DND-41 (cell line): ENCODE measurements around the gene PM20D1.

Source experiments
- ATAC-seq: fragments of 200-7000 bp; cut with Tn5 transposase; 3 replicates; pipeline ENCODE4 v1.9.1; 2021; ENCODE audit warnings: low read depth; ENCODE audit not compliant: insufficient read depth
- DNase-seq: peaks from one replicate; pipeline ENCODE4 v3.0.0-alpha.2; 2020
- H2AFZ ChIP-seq: 2 replicates; pipeline ENCODE4 v1.6.0; 2012; ENCODE audit warnings: low read depth, low read length
- H3K27ac ChIP-seq: 2 replicates; pipeline ENCODE4 v1.5.1; 2012; ENCODE audit warnings: low read length, inconsistent platforms
- H3K27me3 ChIP-seq: fragments of 200-600 bp; sonication (generic); 2 replicates; pipeline ENCODE4 v1.6.0; 2012; ENCODE audit warnings: low read length, mild to moderate bottlenecking, inconsistent platforms; ENCODE audit not compliant: insufficient read depth, poor library complexity
- H3K36me3 ChIP-seq: 2 replicates; pipeline ENCODE4 v1.5.1; 2012; ENCODE audit warnings: low read length, inconsistent platforms; ENCODE audit not compliant: insufficient read depth
- H3K4me1 ChIP-seq: 2 replicates; pipeline ENCODE4 v1.5.1; 2012; ENCODE audit warnings: mild to moderate bottlenecking, low read length; ENCODE audit not compliant: insufficient read depth
- H3K4me2 ChIP-seq: 2 replicates; pipeline ENCODE4 v1.6.0; 2012; ENCODE audit warnings: mild to moderate bottlenecking, moderate library complexity, low read length, inconsistent platforms; ENCODE audit not compliant: insufficient read depth
- H3K4me3 ChIP-seq, 2 experiments: fragments of 200-600 bp in 1 of 2; shearing (Covaris generic) in 1 of 2; 2 replicates each; pipeline ENCODE4 v1.5.1; 2012 to 2016; ENCODE audit warnings: inconsistent platforms in 2 of 2, low read length in 2 of 2, mild to moderate bottlenecking in 2 of 2, low read depth in 1 of 2, moderate library complexity in 1 of 2
- H3K79me2 ChIP-seq: 2 replicates; pipeline ENCODE4 v1.6.0; 2012; ENCODE audit warnings: low read length, inconsistent platforms; ENCODE audit not compliant: insufficient read depth
- H3K9ac ChIP-seq: 2 replicates; pipeline ENCODE4 v1.6.0; 2012; ENCODE audit warnings: low read depth, mild to moderate bottlenecking, inconsistent platforms, low read length, moderate library complexity
- H3K9me3 ChIP-seq: 2 replicates; pipeline ENCODE4 v1.5.1; 2012; ENCODE audit warnings: low read length, moderate library complexity, mild to moderate bottlenecking, inconsistent platforms; ENCODE audit not compliant: insufficient read depth, severe bottlenecking
- H4K20me1 ChIP-seq: 2 replicates; pipeline ENCODE4 v1.6.0; 2012; ENCODE audit warnings: low read length; ENCODE audit not compliant: insufficient read depth
- EZH2 ChIP-seq: IDR thresholded peaks from 3 replicates; pipeline ENCODE4 v1.6.1; 2012; ENCODE audit warnings: borderline replicate concordance, low read depth, mild to moderate bottlenecking, moderate library complexity, low read length, inconsistent platforms; ENCODE audit not compliant: severe bottlenecking
- TF ChIP-seq, protein P1 (sequence below): IDR thresholded peaks from 2 replicates; pipeline ENCODE4 v1.5.1; 2012; ENCODE audit warnings: borderline replicate concordance, low read length, moderate library complexity, mild to moderate bottlenecking; ENCODE audit not compliant: poor library complexity, severe bottlenecking; ENCODE audit errors: extremely low read depth

PM20D1 gene

DNA sequence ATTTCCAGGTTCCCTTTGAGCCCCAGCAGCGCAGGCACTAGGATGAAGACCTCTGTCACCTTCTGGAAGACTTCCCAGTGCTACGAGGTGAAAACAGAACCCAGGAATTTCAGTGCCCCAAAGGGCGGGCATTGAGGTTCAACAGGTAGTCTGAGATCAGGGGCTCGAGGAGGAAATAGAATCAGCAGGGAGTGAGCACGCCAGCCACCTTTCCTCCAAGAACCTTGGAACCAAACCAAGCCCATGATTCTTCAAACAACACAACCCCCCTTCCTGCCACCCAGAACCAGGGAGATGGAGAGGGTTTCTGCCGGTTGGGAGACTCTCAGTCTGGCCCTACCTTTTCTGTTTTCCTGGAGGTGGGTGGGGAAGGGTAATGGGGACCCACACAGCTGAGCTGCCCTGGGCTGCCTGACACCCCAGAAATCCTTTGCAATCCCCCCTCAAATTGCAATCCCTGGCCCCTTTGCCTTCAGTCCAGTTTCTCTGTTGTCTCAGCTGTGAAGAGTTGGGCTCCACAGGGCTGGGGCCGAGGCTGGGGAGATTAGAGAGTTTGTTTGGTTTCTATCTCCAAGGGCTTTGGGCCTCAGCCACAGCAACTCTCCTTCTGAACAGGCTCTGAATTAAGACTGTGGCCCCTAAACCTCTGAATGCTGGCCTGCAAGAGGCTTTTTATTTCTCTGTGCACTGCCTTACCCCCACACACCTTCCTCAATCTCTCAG is 48.8 kb downstream of the PM20D1 start:
- no peaks in the 10 kb centered on the region for H3K27me3 ChIP-seq
- ATAC-seq: no peak
- H3K27ac ChIP-seq: no peak overlapping the region
- TF ChIP-seq EZH2: no peak
- TF ChIP-seq, protein P1, sequence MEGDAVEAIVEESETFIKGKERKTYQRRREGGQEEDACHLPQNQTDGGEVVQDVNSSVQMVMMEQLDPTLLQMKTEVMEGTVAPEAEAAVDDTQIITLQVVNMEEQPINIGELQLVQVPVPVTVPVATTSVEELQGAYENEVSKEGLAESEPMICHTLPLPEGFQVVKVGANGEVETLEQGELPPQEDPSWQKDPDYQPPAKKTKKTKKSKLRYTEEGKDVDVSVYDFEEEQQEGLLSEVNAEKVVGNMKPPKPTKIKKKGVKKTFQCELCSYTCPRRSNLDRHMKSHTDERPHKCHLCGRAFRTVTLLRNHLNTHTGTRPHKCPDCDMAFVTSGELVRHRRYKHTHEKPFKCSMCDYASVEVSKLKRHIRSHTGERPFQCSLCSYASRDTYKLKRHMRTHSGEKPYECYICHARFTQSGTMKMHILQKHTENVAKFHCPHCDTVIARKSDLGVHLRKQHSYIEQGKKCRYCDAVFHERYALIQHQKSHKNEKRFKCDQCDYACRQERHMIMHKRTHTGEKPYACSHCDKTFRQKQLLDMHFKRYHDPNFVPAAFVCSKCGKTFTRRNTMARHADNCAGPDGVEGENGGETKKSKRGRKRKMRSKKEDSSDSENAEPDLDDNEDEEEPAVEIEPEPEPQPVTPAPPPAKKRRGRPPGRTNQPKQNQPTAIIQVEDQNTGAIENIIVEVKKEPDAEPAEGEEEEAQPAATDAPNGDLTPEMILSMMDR: no peak
- no peak for DNase-seq
- H2AFZ ChIP-seq: no peak overlapping the region
- no peaks in the 10 kb centered on the region for H3K9me3 ChIP-seq
- H3K9ac ChIP-seq: no peak overlapping the region
- peaks cover 25% of the 10 kb centered on the region for H3K79me2 ChIP-seq
- H4K20me1 ChIP-seq: peaks cover 20% of the 10 kb centered on the region
- H3K4me2 ChIP-seq: no peak overlapping the region
- H3K4me1 ChIP-seq: peaks cover 13% of the 10 kb centered on the region
- H3K36me3 ChIP-seq: peaks cover 62% of the 10 kb centered on the region
- H3K4me3 ChIP-seq: no peak overlapping the region

DNA sequence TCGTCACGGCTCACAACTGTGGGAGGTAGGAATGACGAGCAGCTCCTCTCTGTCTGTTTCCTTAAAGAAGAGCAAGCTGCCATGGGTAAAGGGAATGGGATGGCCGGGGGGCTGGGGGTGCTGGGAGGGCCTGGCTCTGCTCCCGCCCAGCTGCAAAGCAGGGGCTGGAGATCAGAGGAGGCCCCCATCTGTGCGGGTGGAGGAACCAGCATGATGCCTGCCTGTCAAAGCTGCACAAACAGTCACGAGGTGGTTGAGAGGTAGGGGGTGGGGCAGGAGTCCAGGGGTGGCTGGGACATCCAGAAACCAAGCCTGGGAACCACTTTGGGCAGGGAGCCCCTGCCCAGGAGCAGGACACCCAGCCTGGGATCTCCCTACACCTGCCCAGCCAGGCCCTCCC is 49.5 kb downstream of the PM20D1 start:
- H3K79me2 ChIP-seq: peaks cover 18% of the 10 kb centered on the region
- no peaks in the 10 kb centered on the region for H3K27me3 ChIP-seq
- TF ChIP-seq, protein P1: no peak
- TF ChIP-seq EZH2: no peak
- no peak overlapping the region for H3K4me3 ChIP-seq
- H3K36me3 ChIP-seq: peaks cover 65% of the 10 kb centered on the region
- ATAC-seq (no peak), DNase-seq (no peak)
- no peak overlapping the region for H3K27ac ChIP-seq
- no peak overlapping the region for H3K4me2 ChIP-seq
- H4K20me1 ChIP-seq: peaks cover 14% of the 10 kb centered on the region
- H3K9me3 ChIP-seq: no peaks in the 10 kb centered on the region
- no peak overlapping the region for H3K9ac ChIP-seq
- H3K4me1 ChIP-seq: peaks cover 6% of the 10 kb centered on the region
- H2AFZ ChIP-seq: no peak overlapping the region

DNA sequence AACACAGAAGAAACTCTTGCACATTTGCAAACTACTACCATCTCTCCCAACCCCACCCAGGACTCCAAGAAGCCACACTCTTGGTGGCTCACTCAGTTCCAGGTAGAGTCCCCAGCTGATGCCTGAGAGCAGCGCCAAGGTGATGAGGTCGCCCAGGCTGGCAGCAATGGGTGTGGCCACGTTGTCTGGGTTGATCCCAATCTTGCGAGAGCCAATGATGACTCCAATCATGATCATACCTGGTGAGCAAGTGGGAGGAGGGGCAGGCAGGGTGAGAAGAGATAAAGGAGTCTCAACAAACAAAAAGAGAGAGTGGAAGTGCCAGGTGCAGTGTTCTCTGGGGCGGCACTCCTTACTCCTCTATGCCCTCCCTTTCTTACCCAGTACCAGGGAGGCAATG is 51.4 kb downstream of the PM20D1 start:
- peaks cover 68% of the 10 kb centered on the region for H3K36me3 ChIP-seq
- ATAC-seq: no peak
- TF ChIP-seq EZH2: no peak
- TF ChIP-seq, protein P1: no peak

More for the DNA sequence above, 51.4 kb downstream of the PM20D1 start:
- peaks cover 2% of the 10 kb centered on the region for H4K20me1 ChIP-seq
- H3K27me3 ChIP-seq: no peaks in the 10 kb centered on the region
- no peak overlapping the region for H3K4me2 ChIP-seq
- H3K79me2 ChIP-seq: 0 out of 2 replicates have a peak, but pooled peaks cover under 1% of the 10 kb centered on the region
- H3K27ac ChIP-seq: no peak overlapping the region
- no peak overlapping the region for H2AFZ ChIP-seq
- no peaks in the 10 kb centered on the region for H3K9me3 ChIP-seq
- DNase-seq: no peak
- H3K9ac ChIP-seq: no peak overlapping the region
- H3K4me1 ChIP-seq: no peaks in the 10 kb centered on the region
- no peak overlapping the region for H3K4me3 ChIP-seq
